Esophagus muscularis mucosa (tissue), 4 donors: Measurements from ENCODE around the gene MCMBP. TPM values are rescaled to one million over a fixed set of nuclear protein-coding genes. Genes with fewer than 3 reads are reported as not detected.

Experiments used
- DNase-seq: peaks from one replicate; pipeline ENCODE4 v3.0.0-alpha.2; 2017; ENCODE audit errors: extremely low spot score
- H3K27ac ChIP-seq, 4 donors: fragments of 200-600 bp; sonication (generic); replicated peaks in 1 of 4; 1 replicate in 3 of 4; 2 replicates in 1 of 4; pipeline ENCODE4 v1.5.1; 2016 to 2019; ENCODE audit warnings: mild to moderate bottlenecking in 1 of 4
- H3K27me3 ChIP-seq, 4 donors: fragments of 200-600 bp; sonication (generic); one replicate each; pipeline versions ENCODE4 v1.5.1 to v1.6.0; 2016 to 2019
- H3K36me3 ChIP-seq, 4 donors: fragments of 200-600 bp; sonication (generic); one replicate each; pipeline ENCODE4 v1.5.1; 2016 to 2019
- H3K4me1 ChIP-seq, 4 donors: fragments of 200-600 bp; sonication (generic); one replicate each; pipeline ENCODE4 v1.5.1; 2016 to 2019
- H3K4me3 ChIP-seq, 4 donors: fragments of 200-600 bp; sonication (generic); 1 replicate in 2 of 4; 2 replicates in 2 of 4; pipeline ENCODE4 v1.5.1; 2016 to 2019; ENCODE audit warnings: mild to moderate bottlenecking in 4 of 4, moderate library complexity in 1 of 4
- H3K9me3 ChIP-seq, 4 donors: fragments of 200-600 bp; sonication (generic); 1 replicate in 3 of 4; 2 replicates in 1 of 4; pipeline ENCODE4 v1.5.1; 2016 to 2019
- CTCF ChIP-seq, 3 experiments: fragments of 200-600 bp in 2 of 3; fragments of 450-650 bp in 1 of 3; sonication (generic) in 2 of 3; IDR thresholded peaks; one replicate each; pipeline ENCODE4 v1.5.1; 2017 to 2019; ENCODE audit warnings: antibody characterized with exemption in 3 of 3, mild to moderate bottlenecking in 2 of 3, moderate library complexity in 1 of 3
- EP300 ChIP-seq: sonication (generic); formaldehyde crosslinking; IDR thresholded peaks from one replicate; pipeline ENCODE4 v1.6.1; 2017; ENCODE audit warnings: antibody characterized with exemption
- POLR2A ChIP-seq: fragments of 450-650 bp; IDR thresholded peaks from one replicate; pipeline ENCODE4 v1.6.1; 2017; ENCODE audit warnings: antibody characterized with exemption, moderate library complexity, mild to moderate bottlenecking, low read depth
- POLR2AphosphoS5 ChIP-seq, 2 donors: sonication (generic); formaldehyde crosslinking; IDR thresholded peaks; one replicate each; pipeline ENCODE4 v1.6.1; 2017; ENCODE audit warnings: antibody characterized with exemption in 2 of 2
- WGBS: methylation state at CpG from one replicate; pipeline ENCODE4 v1.1.5; 2018; 5-methylcytosine and 5-hydroxymethylcytosine counted together
- intact Hi-C: fragments of 100-400 bp; cut with DNase I; formaldehyde crosslinking; loops from one replicate; pipeline ENCODE4 v1.15.1; 2023
- total RNA-seq, 4 donors: library from RNA; depleted of rRNA; stranded (reverse); fragments of >200 nt; gene quantifications; one replicate each; pipeline versions ENCODE4 v1.1.0 to v1.2.1, GENCODE V29; 2016

Gene MCMBP
- 10 to 100 TPM; 47.3 to 77.2 (median 52.3) TPM for total RNA-seq

GRCh38 chr10:119872610-119872859 lies at the start of gene MCMBP:
Gene MCMBP (minus strand): TSS chr10:119872843. CDS start chr10:119872584, 259 bp downstream.
- no peaks in the 10 kb centered on the region for H3K27me3 ChIP-seq
- H3K9me3 ChIP-seq = no peaks in the 10 kb centered on the region
- H3K36me3 ChIP-seq = no peaks in the 10 kb centered on the region
- TF ChIP-seq POLR2AphosphoS5 (IDR thresholded peaks at IDR 0.05) (no peak), EP300 (no peak), CTCF (IDR thresholded peaks at IDR 0.05) (no peak), POLR2A (no peak)
- intact Hi-C loops = no loop called here
- DNase-seq = no peak
- H3K4me3 ChIP-seq = peak within 1 kb of the TSS; percentile 91 to 98 (median 93)
- H3K27ac ChIP-seq = peak within 1 kb of the TSS; percentile 85 to 94 (median 92)
- peaks cover 25 to 49% (median 45%) of the 10 kb centered on the region in 4 donors for H3K4me1 ChIP-seq
- WGBS = no CpG with 5 or more reads among the region's 42 CpGs

- Histone ChIP-seq H3K4me1 (no peaks in the 10 kb centered on the region), H3K36me3 (peaks cover 68 to 100% (median 87%) of the 10 kb centered on the region in 4 donors), H3K27ac (no peak overlapping the region), H3K4me3 (no peak overlapping the region), H3K9me3 (no peaks in the 10 kb centered on the region), H3K27me3 (no peaks in the 10 kb centered on the region)
- no peak for DNase-seq
- intact Hi-C loops = no loop called here
- WGBS = 82% methylated on average over 1 of the region's 1 CpG
- TF ChIP-seq CTCF (IDR thresholded peaks at IDR 0.05) (no peak), POLR2AphosphoS5 (IDR thresholded peaks at IDR 0.05) (no peak), POLR2A (no peak), EP300 (no peak)
These were observed 47.2 kb upstream of the MCMBP start for GRCh38 chr10:119919826-119920225.

GRCh38 chr10:119919271-119919670 lies 46.6 kb upstream of the MCMBP start:
- Histone ChIP-seq H3K36me3 (peaks cover 68 to 100% (median 86%) of the 10 kb centered on the region in 4 donors), H3K27me3 (no peaks in the 10 kb centered on the region), H3K27ac (no peak overlapping the region), H3K9me3 (no peaks in the 10 kb centered on the region), H3K4me3 (no peak overlapping the region), H3K4me1 (no peaks in the 10 kb centered on the region)
- no peak for DNase-seq
- intact Hi-C loops = no loop called here
- TF ChIP-seq EP300 (no peak), POLR2AphosphoS5 (IDR thresholded peaks at IDR 0.05) (no peak), CTCF (IDR thresholded peaks at IDR 0.05) (no peak), POLR2A (no peak)
- WGBS = 84% methylated on average over 3 of the region's 3 CpGs

GRCh38 chr10:119917777-119918176 lies 45.1 kb upstream of the MCMBP start:
- no peak for DNase-seq
- no peak overlapping the region for H3K27ac ChIP-seq
- intact Hi-C loops = no loop called here
- H3K4me1 ChIP-seq = no peaks in the 10 kb centered on the region
- H3K4me3 ChIP-seq = no peak overlapping the region
- no peaks in the 10 kb centered on the region for H3K9me3 ChIP-seq
- 45% methylated on average over 3 of the region's 3 CpGs for WGBS
- TF ChIP-seq CTCF (IDR thresholded peaks at IDR 0.05) (no peak), EP300 (no peak), POLR2AphosphoS5 (IDR thresholded peaks at IDR 0.05) (no peak), POLR2A (no peak)
- H3K27me3 ChIP-seq = no peaks in the 10 kb centered on the region
- H3K36me3 ChIP-seq = peaks cover 74 to 100% (median 92%) of the 10 kb centered on the region in 4 donors

GRCh38 chr10:119910689-119911088 lies 38.0 kb upstream of the MCMBP start:
- H3K4me1 ChIP-seq = no peaks in the 10 kb centered on the region
- WGBS = 96% methylated on average over 6 of the region's 6 CpGs
- no peak for TF ChIP-seq EP300
- TF ChIP-seq CTCF (IDR thresholded peaks at IDR 0.05) = no peak
- no peak for TF ChIP-seq POLR2AphosphoS5 (IDR thresholded peaks at IDR 0.05)
- no peak for TF ChIP-seq POLR2A
- no peak overlapping the region for H3K27ac ChIP-seq
- DNase-seq = no peak
- no peak overlapping the region for H3K4me3 ChIP-seq
- intact Hi-C loops = no loop called here
- H3K27me3 ChIP-seq = no peaks in the 10 kb centered on the region
- H3K36me3 ChIP-seq = peaks cover 59 to 99% (median 89%) of the 10 kb centered on the region in 4 donors
- no peaks in the 10 kb centered on the region for H3K9me3 ChIP-seq
